IMR-90 (cell line): ENCODE results near the gene ACOT12. TPM values are rescaled to one million over a fixed set of nuclear protein-coding genes. Genes with fewer than 3 reads are reported as not detected.

Experiments used
- polyA plus RNA-seq, 3 experiments: library from polyadenylated mRNA; depleted of rRNA; stranded (reverse); fragments of >200 nt; gene quantifications; 2 replicates each; pipeline ENCODE4 v1.2.3, GENCODE V29; 2012; ENCODE audit warnings: low replicate concordance in 1 of 3
- total RNA-seq: library from RNA; depleted of rRNA; stranded (reverse); fragments of >200 nt; gene quantifications from 2 replicates; pipeline ENCODE4 v1.2.3, GENCODE V29; 2012; rRNA removed

Gene ACOT12
- total and polyA plus RNA-seq, 2 of the 4 experiments (the other 2 are of a cell fraction) = not detected

Other genes starting within 250 kb of the ACOT12 start
- 0.28 and 0.36 TPM in 2 replicates for gene CKMT2, start 160.8 kb downstream of the ACOT12 start, total RNA-seq
- gene CKMT2, start 160.8 kb downstream of the ACOT12 start, polyA plus RNA-seq (2012; rRNA removed) = 0.21 and 0.36 TPM in 2 replicates
- 24.6 and 41.1 TPM in 2 replicates for gene ZCCHC9, start 92.5 kb downstream of the ACOT12 start, total RNA-seq
- 16.9 and 20.4 TPM in 2 replicates for gene ZCCHC9, start 92.5 kb downstream of the ACOT12 start, polyA plus RNA-seq (2012; rRNA removed)